Measurements from ENCODE around the gene LRRK2. TPM values are rescaled to one million over a fixed set of nuclear protein-coding genes. Genes with fewer than 3 reads are reported as not detected.
"Not testable (repeated sequence)": the region's sequence is repeated elsewhere in the genome, so short reads cannot be mapped to it uniquely, and the experiment has no call there.

The LRRK2 gene
- total RNA-seq, 2 experiments from 2014 or later = 0.21 to 0.80 TPM

GRCh38 chr12:40343124-40343523, 118.3 kb downstream of the LRRK2 start:
- Mint-ChIP-seq H3K9me3 (no peaks in the 10 kb centered on the region), H3K36me3 (no peaks in the 10 kb centered on the region), H3K4me3 (no peak overlapping the region), H3K27me3 (no peaks in the 10 kb centered on the region), H3K27ac (no peak overlapping the region), H3K4me1 (no peaks in the 10 kb centered on the region)
- no peak for DNase-seq

DNA sequence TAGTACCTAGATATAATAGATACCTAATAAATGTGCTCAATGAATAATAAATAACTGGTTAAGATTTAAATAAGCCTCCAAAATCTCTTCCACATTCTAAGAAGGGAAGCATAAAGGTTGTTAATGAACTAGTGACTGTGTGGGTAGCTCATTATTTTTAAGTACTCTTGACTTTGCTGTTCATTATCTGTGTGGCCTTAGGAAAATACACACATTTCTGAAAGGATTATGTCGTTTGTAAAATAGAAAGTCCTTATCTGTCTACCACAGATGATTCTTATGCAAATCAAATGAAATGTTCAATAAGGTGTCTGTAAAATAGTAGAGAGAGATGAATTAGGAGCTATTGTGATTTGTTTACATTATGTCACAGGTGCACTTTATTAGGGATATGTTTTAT, 119.5 kb downstream of the LRRK2 start:
- Mint-ChIP-seq H3K27me3 (no peaks in the 10 kb centered on the region), H3K4me3 (no peak overlapping the region), H3K27ac (no peak overlapping the region), H3K4me1 (no peaks in the 10 kb centered on the region), H3K9me3 (no peaks in the 10 kb centered on the region), H3K36me3 (no peaks in the 10 kb centered on the region)
- no peak for DNase-seq

DNA sequence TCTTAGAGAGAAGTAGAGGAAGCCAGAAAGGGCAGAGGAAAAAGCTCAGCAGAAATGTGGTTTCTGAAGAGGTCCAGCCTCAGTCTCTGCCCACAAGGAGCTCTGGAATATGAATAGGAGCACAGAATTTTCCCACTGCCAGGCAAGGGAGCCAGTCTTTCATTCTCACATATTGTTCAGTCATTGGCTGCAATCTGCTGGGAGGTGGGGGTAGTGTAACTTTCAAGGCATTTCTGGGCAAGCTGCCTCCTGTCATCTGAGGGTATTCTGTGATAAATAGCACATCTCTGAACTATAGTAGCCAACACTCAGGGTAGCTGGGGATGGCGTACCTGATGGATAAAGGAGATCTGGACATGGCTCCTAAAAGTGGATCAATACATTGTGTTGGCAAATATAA, 127.2 kb downstream of the LRRK2 start:
- DNase-seq = no peak
- Mint-ChIP-seq H3K4me3 (no peak overlapping the region), H3K27ac (no peak overlapping the region), H3K9me3 (no peaks in the 10 kb centered on the region), H3K36me3 (no peaks in the 10 kb centered on the region), H3K4me1 (no peaks in the 10 kb centered on the region), H3K27me3 (no peaks in the 10 kb centered on the region)

- H3K27me3 Mint-ChIP-seq = no peaks in the 10 kb centered on the region
- DNase-seq = no peak
- H3K9me3 Mint-ChIP-seq = peaks cover 5% of the 10 kb centered on the region
- H3K4me1 Mint-ChIP-seq = no peaks in the 10 kb centered on the region
- H3K27ac Mint-ChIP-seq = no peak overlapping the region
- no peaks in the 10 kb centered on the region for H3K36me3 Mint-ChIP-seq
- H3K4me3 Mint-ChIP-seq = no peak overlapping the region
Observed at GRCh38 chr12:40375076-40375475, 150.3 kb downstream of the LRRK2 start.

DNA sequence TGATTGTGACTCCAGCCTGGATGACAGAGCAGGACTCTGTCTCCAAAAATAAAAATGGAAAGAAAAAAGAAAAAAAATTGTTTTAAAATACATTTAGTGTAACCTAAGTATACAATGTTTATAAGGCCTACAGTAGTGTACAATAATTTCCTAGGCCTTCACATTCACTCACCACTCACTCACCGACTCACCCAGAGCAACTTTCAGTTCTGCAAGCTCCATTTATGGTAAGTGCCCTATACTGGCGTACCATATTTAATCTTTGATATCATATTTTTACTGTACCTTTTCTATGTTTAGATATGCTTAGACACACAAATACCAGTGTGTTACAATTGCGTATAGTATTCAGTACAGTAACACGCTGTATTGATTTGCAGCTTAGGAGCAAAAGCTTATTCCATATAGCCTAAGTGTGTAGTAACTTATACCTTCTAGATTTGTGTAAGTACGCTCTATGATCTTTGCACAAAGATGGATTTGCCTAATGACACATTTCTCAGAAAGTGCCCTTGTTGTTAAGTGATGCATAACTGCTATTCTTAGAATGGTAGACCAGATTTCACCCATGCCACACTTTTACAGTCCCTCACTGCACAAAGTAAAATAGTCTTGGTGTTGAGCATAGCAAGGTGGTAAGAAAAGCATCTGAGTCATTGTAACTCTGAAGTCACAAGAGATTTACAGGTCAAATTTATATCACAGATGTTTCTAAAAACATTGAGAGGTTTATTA, 151.9 kb downstream of the LRRK2 start:
- H3K4me1 Mint-ChIP-seq = no peaks in the 10 kb centered on the region
- H3K27ac Mint-ChIP-seq = no peak overlapping the region

GRCh38 chr12:40378691-40379090, 153.9 kb downstream of the LRRK2 start:
- no peak overlapping the region for H3K27ac Mint-ChIP-seq
- no peak overlapping the region for H3K4me3 Mint-ChIP-seq
- H3K9me3 Mint-ChIP-seq = peaks cover 5% of the 10 kb centered on the region
- no peaks in the 10 kb centered on the region for H3K36me3 Mint-ChIP-seq
- no peaks in the 10 kb centered on the region for H3K4me1 Mint-ChIP-seq
- no peak for DNase-seq
- H3K27me3 Mint-ChIP-seq = no peaks in the 10 kb centered on the region

More for the DNA sequence above, 151.9 kb downstream of the LRRK2 start:
- DNase-seq = no peak
- Mint-ChIP-seq H3K36me3 (no peaks in the 10 kb centered on the region), H3K9me3 (peaks cover 5% of the 10 kb centered on the region), H3K4me3 (no peak overlapping the region), H3K27me3 (no peaks in the 10 kb centered on the region)

DNA sequence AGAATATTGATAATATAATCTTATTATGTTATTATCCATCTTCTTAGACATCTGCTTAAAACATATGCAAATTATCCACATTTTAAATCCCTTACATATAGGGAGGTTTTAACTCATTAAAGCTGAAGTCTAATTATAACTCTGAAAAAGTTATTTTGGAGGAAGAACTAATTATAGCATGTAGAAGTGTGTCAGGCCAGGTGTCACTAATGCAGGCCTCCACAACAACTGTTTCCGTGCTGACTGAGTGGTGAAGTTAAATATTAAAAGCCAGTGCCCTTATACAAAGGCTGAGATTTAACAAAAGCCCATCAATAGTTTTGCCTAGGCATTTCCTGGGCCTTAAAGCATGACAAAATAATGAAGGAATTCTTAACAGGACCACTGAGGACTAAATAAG, 157.4 kb downstream of the LRRK2 start:
- H3K4me3 Mint-ChIP-seq = no peak overlapping the region
- H3K4me1 Mint-ChIP-seq = no peaks in the 10 kb centered on the region
- H3K27me3 Mint-ChIP-seq = no peaks in the 10 kb centered on the region
- no peaks in the 10 kb centered on the region for H3K36me3 Mint-ChIP-seq
- DNase-seq = no peak
- H3K27ac Mint-ChIP-seq = no peak overlapping the region
- peaks cover 5% of the 10 kb centered on the region for H3K9me3 Mint-ChIP-seq

GRCh38 chr12:40387279-40387678, 162.5 kb downstream of the LRRK2 start:
- DNase-seq, H3K27me3 Mint-ChIP-seq, H3K27ac Mint-ChIP-seq, H3K9me3 Mint-ChIP-seq, H3K4me1 Mint-ChIP-seq, H3K36me3 Mint-ChIP-seq, H3K4me3 Mint-ChIP-seq: not testable (repeated sequence)

DNA sequence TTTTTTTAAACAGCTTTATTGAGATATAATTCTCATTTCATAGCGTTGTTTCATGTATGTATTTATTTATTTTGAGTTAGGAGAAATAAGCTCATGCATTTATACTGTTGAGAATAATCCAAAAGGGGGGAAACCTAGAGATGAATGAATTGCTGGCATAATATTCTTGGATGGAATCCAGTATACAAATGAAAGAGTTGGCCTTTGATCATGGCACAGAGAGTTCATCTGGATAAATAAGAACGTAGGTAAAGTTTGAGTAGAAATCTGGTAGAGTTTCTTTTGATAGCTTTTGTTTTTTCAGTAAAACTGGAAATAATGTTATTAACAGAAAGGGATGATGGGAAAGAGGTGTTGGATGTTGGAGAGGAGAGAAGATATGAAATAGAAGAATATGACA, 166.2 kb downstream of the LRRK2 start:
- DNase-seq = no peak
- no peaks in the 10 kb centered on the region for H3K36me3 Mint-ChIP-seq
- H3K27ac Mint-ChIP-seq = no peak overlapping the region
- H3K27me3 Mint-ChIP-seq = no peaks in the 10 kb centered on the region
- H3K4me1 Mint-ChIP-seq = no peaks in the 10 kb centered on the region
- H3K9me3 Mint-ChIP-seq = no peaks in the 10 kb centered on the region
- no peak overlapping the region for H3K4me3 Mint-ChIP-seq

- no peak overlapping the region for H3K4me3 Mint-ChIP-seq
- no peaks in the 10 kb centered on the region for H3K36me3 Mint-ChIP-seq
- no peak overlapping the region for H3K27ac Mint-ChIP-seq
- H3K27me3 Mint-ChIP-seq = no peaks in the 10 kb centered on the region
- no peaks in the 10 kb centered on the region for H3K9me3 Mint-ChIP-seq
- H3K4me1 Mint-ChIP-seq = no peaks in the 10 kb centered on the region
- DNase-seq = no peak
Observed at GRCh38 chr12:40393026-40393425, 168.2 kb downstream of the LRRK2 start.

- no peak for DNase-seq
- Mint-ChIP-seq H3K4me1 (no peaks in the 10 kb centered on the region), H3K27ac (no peak overlapping the region), H3K36me3 (no peaks in the 10 kb centered on the region), H3K27me3 (no peaks in the 10 kb centered on the region), H3K4me3 (no peak overlapping the region), H3K9me3 (no peaks in the 10 kb centered on the region)
Observed at GRCh38 chr12:40399656-40400055, 174.9 kb downstream of the LRRK2 start.

DNA sequence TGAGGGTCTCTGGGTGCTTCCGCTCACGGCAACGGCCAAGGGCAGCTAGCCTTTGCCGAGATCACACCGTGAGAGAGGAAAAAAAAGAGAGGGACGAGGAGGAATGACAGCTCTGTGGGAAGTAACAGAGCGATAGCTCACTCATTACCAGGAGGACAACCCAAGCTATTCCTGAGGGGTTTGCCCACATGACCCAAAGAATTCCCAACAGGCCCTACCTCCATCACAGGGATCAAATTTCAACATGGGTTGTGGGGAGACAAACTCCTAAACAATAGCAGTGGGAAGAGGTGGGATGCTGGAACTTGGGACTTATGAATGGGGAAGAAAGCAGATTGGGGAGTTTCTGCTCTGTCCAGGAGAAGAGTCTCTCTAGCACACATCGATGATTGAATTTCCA, 180.6 kb downstream of the LRRK2 start:
- Mint-ChIP-seq H3K27ac (no peak overlapping the region), H3K4me1 (no peaks in the 10 kb centered on the region), H3K36me3 (no peaks in the 10 kb centered on the region), H3K27me3 (peaks cover 3% of the 10 kb centered on the region), H3K4me3 (no peak overlapping the region), H3K9me3 (no peaks in the 10 kb centered on the region)
- no peak for DNase-seq

Other genes starting within 250 kb of the LRRK2 start
- gene SLC2A13, start 118.9 kb upstream of the LRRK2 start, total RNA-seq = 1 to 10 TPM; 4.9 to 5.6 TPM